ENCODE results near the gene PAFAH1B1.
"Not testable (repeated sequence)": the region's sequence is repeated elsewhere in the genome, so short reads cannot be mapped to it uniquely, and the experiment has no call there.

PAFAH1B1 gene

GRCh38 chr17:2690165-2691068 lies 97.0 kb downstream of the PAFAH1B1 start:
- no peak for DNase-seq

GRCh38 chr17:2691069-2691871 lies 97.8 kb downstream of the PAFAH1B1 start:
- DNase-seq: no peak

- DNase-seq: no peak
Measured at GRCh38 chr17:2691965-2692780, 98.7 kb downstream of the PAFAH1B1 start.

- no peak for DNase-seq
Measured at GRCh38 chr17:2692781-2693135, 99.3 kb downstream of the PAFAH1B1 start.

GRCh38 chr17:2693561-2694380 lies 100.3 kb downstream of the PAFAH1B1 start:
- no peak for DNase-seq

- no peak for DNase-seq
Measured at GRCh38 chr17:2694381-2695242, 101.2 kb downstream of the PAFAH1B1 start.

GRCh38 chr17:2695243-2695960 lies 101.9 kb downstream of the PAFAH1B1 start:
- DNase-seq: no peak

- DNase-seq: no peak
Measured at GRCh38 chr17:2695961-2696760, 102.7 kb downstream of the PAFAH1B1 start.

- no peak for DNase-seq
Measured at GRCh38 chr17:2697611-2698162, 104.2 kb downstream of the PAFAH1B1 start.

- not testable (repeated sequence) for DNase-seq
Measured at GRCh38 chr17:2699216-2699805, 105.9 kb downstream of the PAFAH1B1 start.

GRCh38 chr17:2700030-2700490 lies 106.6 kb downstream of the PAFAH1B1 start:
- DNase-seq: no peak

GRCh38 chr17:2700491-2701141 lies 107.2 kb downstream of the PAFAH1B1 start:
- no peak for DNase-seq

- no peak for DNase-seq
Measured at GRCh38 chr17:2701161-2701995, 107.9 kb downstream of the PAFAH1B1 start.

- DNase-seq: no peak
Measured at GRCh38 chr17:2701996-2702741, 108.7 kb downstream of the PAFAH1B1 start.

- no peak for DNase-seq
Measured at GRCh38 chr17:2703181-2703580, 109.7 kb downstream of the PAFAH1B1 start.

- DNase-seq: no peak
Measured at GRCh38 chr17:2703606-2704005, 110.2 kb downstream of the PAFAH1B1 start.

All from NCI-H226 (cell line).